Naive B cell (primary cell): ENCODE data around the gene CYP19A1. TPM values are rescaled to one million over a fixed set of nuclear protein-coding genes. Genes with fewer than 3 reads are reported as not detected.

ENCODE experiments used
- ATAC-seq, 2 donors: fragments of 150-1000 bp; cut with Tn5 transposase; 2 replicates each; pipeline ENCODE4 v1.10.0; 2021; ENCODE audit warnings: low read depth in 2 of 2, mild to moderate bottlenecking in 2 of 2, moderate library complexity in 2 of 2
- DNase-seq: peaks from one replicate; pipeline ENCODE4 v3.0.0; 2022
- H3K27ac Mint-ChIP-seq, 6 donors: one replicate each; pipeline ENCODE4 v1.8.0; 2020 to 2022; ENCODE audit warnings: mild to moderate bottlenecking in 6 of 6, mixed read lengths in 6 of 6, moderate library complexity in 5 of 6, inconsistent platforms in 2 of 6
- H3K27me3 Mint-ChIP-seq, 3 donors: one replicate each; pipeline ENCODE4 v1.8.0; 2021 to 2022; ENCODE audit warnings: mixed read lengths in 3 of 3, mild to moderate bottlenecking in 1 of 3
- H3K36me3 Mint-ChIP-seq, 2 donors: one replicate each; pipeline ENCODE4 v1.8.0; 2020 to 2022; ENCODE audit warnings: mixed read lengths in 2 of 2, inconsistent platforms in 1 of 2, mild to moderate bottlenecking in 1 of 2
- H3K4me1 Mint-ChIP-seq, 3 donors: one replicate each; pipeline ENCODE4 v1.8.0; 2020 to 2022; ENCODE audit warnings: mixed read lengths in 3 of 3, inconsistent platforms in 1 of 3, mild to moderate bottlenecking in 1 of 3, moderate library complexity in 1 of 3
- H3K4me3 Mint-ChIP-seq, 8 donors: one replicate each; pipeline ENCODE4 v1.8.0; 2020 to 2022; ENCODE audit warnings: mild to moderate bottlenecking in 8 of 8, mixed read lengths in 8 of 8, moderate library complexity in 8 of 8, inconsistent platforms in 2 of 8
- H3K9me3 Mint-ChIP-seq, 7 donors: one replicate each; pipeline ENCODE4 v1.8.0; 2020 to 2022; ENCODE audit warnings: mixed read lengths in 7 of 7, mild to moderate bottlenecking in 5 of 7, inconsistent platforms in 2 of 7, moderate library complexity in 1 of 7
- polyA plus RNA-seq, 6 donors: library from polyadenylated mRNA; unstranded; fragments of 300-500 nt; fragmentation: Illumina TruSeq; gene quantifications; one replicate each; pipeline ENCODE4 v1.2.3, GENCODE V29; 2021; ENCODE audit warnings: low read depth in 6 of 6

The CYP19A1 gene
- polyA plus RNA-seq, 6 donors from 2014 or later, result not detected

- Mint-ChIP-seq H3K27me3 (peaks cover 34 to 39% (median 35%) of the 10 kb centered on the region in 3 donors), H3K4me3 (no peak overlapping the region), H3K4me1 (no peaks in the 10 kb centered on the region), H3K27ac (no peak overlapping the region), H3K9me3 (peaks cover 0 to 5% (median 0%) of the 10 kb centered on the region in 7 donors), H3K36me3 (peaks cover 0 to 8% of the 10 kb centered on the region in 2 donors)
- no peak for ATAC-seq
- no peak for DNase-seq
Observed at GRCh38 chr15:51250217-51251011, 88.0 kb downstream of the CYP19A1 start.

- Mint-ChIP-seq H3K36me3 (peaks cover 0 to 8% of the 10 kb centered on the region in 2 donors), H3K27me3 (peaks cover 23 to 35% (median 28%) of the 10 kb centered on the region in 3 donors), H3K4me3 (no peak overlapping the region), H3K27ac (no peak overlapping the region), H3K4me1 (no peaks in the 10 kb centered on the region), H3K9me3 (peaks cover 0 to 5% (median 0%) of the 10 kb centered on the region in 7 donors)
- DNase-seq (no peak), ATAC-seq (no peak)
Observed at GRCh38 chr15:51245628-51246027, 92.8 kb downstream of the CYP19A1 start.

- Mint-ChIP-seq H3K36me3 (peaks cover 0 to 6% of the 10 kb centered on the region in 2 donors), H3K4me3 (no peak overlapping the region), H3K27ac (no peak overlapping the region), H3K27me3 (peaks cover 18 to 42% (median 33%) of the 10 kb centered on the region in 3 donors), H3K9me3 (peaks cover 0 to 5% (median 0%) of the 10 kb centered on the region in 7 donors), H3K4me1 (peaks cover 0 to 7% (median 0%) of the 10 kb centered on the region in 3 donors)
- no peak for ATAC-seq
- DNase-seq, result no peak
Observed at GRCh38 chr15:51244423-51244869, 94.0 kb downstream of the CYP19A1 start.

GRCh38 chr15:51243774-51244173 lies 94.6 kb downstream of the CYP19A1 start:
- Mint-ChIP-seq H3K36me3 (no peaks in the 10 kb centered on the region), H3K4me1 (peaks cover 0 to 7% (median 0%) of the 10 kb centered on the region in 3 donors), H3K9me3 (no peaks in the 10 kb centered on the region), H3K27ac (no peak overlapping the region), H3K27me3 (peaks cover 18 to 40% (median 30%) of the 10 kb centered on the region in 3 donors), H3K4me3 (no peak overlapping the region)
- ATAC-seq, result no peak
- DNase-seq, result no peak

GRCh38 chr15:51240066-51240465 lies 98.3 kb downstream of the CYP19A1 start:
- Mint-ChIP-seq H3K27me3 (peaks cover 14 to 24% (median 23%) of the 10 kb centered on the region in 3 donors), H3K4me1 (peaks cover 0 to 7% (median 0%) of the 10 kb centered on the region in 3 donors), H3K9me3 (no peaks in the 10 kb centered on the region), H3K27ac (no peak overlapping the region), H3K36me3 (no peaks in the 10 kb centered on the region), H3K4me3 (no peak overlapping the region)
- ATAC-seq (no peak), DNase-seq (no peak)

- no peak for DNase-seq
- H3K4me1 Mint-ChIP-seq, result peaks cover 4 to 18% (median 11%) of the 10 kb centered on the region in 3 donors
- no peak overlapping the region for H3K4me3 Mint-ChIP-seq
- peaks cover 20 to 32% (median 23%) of the 10 kb centered on the region in 3 donors for H3K27me3 Mint-ChIP-seq
- H3K27ac Mint-ChIP-seq, result no peak overlapping the region
- no peaks in the 10 kb centered on the region for H3K36me3 Mint-ChIP-seq
- H3K9me3 Mint-ChIP-seq, result no peaks in the 10 kb centered on the region
- ATAC-seq, result no peak
Observed at GRCh38 chr15:51237816-51238215, 100.6 kb downstream of the CYP19A1 start.

- ATAC-seq (peak; percentile 25 to 40), DNase-seq (no peak)
- peaks cover 4 to 11% (median 11%) of the 10 kb centered on the region in 3 donors for H3K4me1 Mint-ChIP-seq
- H3K4me3 Mint-ChIP-seq, result peak overlapping the region in 2 of 8 donors; percentile 20 to 69
- H3K27me3 Mint-ChIP-seq, result peaks cover 11 to 16% (median 13%) of the 10 kb centered on the region in 3 donors
- H3K9me3 Mint-ChIP-seq, result no peaks in the 10 kb centered on the region
- H3K27ac Mint-ChIP-seq, result peak overlapping the region in 2 of 6 donors; percentile 22 to 45
- no peaks in the 10 kb centered on the region for H3K36me3 Mint-ChIP-seq
Observed at GRCh38 chr15:51234176-51234927, 104.0 kb downstream of the CYP19A1 start.

- ATAC-seq, result no peak
- no peak for DNase-seq
Observed at GRCh38 chr15:51232581-51232980, 105.8 kb downstream of the CYP19A1 start.

GRCh38 chr15:51229907-51230330 lies 108.5 kb downstream of the CYP19A1 start:
- H3K9me3 Mint-ChIP-seq, result no peaks in the 10 kb centered on the region
- H3K27me3 Mint-ChIP-seq, result peaks cover 11 to 16% (median 11%) of the 10 kb centered on the region in 3 donors
- no peak for DNase-seq
- H3K36me3 Mint-ChIP-seq, result no peaks in the 10 kb centered on the region
- no peak overlapping the region for H3K4me3 Mint-ChIP-seq
- no peak overlapping the region for H3K27ac Mint-ChIP-seq
- peaks cover 4 to 11% (median 11%) of the 10 kb centered on the region in 3 donors for H3K4me1 Mint-ChIP-seq
- ATAC-seq, result no peak

More at GRCh38 chr15:51232581-51232980, 105.8 kb downstream of the CYP19A1 start:
- Mint-ChIP-seq H3K4me3 (no peak overlapping the region), H3K9me3 (no peaks in the 10 kb centered on the region), H3K36me3 (no peaks in the 10 kb centered on the region), H3K27me3 (peaks cover 8 to 17% (median 10%) of the 10 kb centered on the region in 3 donors), H3K27ac (no peak overlapping the region), H3K4me1 (peaks cover 4 to 11% (median 11%) of the 10 kb centered on the region in 3 donors)

- Mint-ChIP-seq H3K27me3 (peaks cover 12 to 16% (median 13%) of the 10 kb centered on the region in 3 donors), H3K27ac (no peak overlapping the region), H3K36me3 (no peaks in the 10 kb centered on the region), H3K4me3 (no peak overlapping the region), H3K4me1 (no peaks in the 10 kb centered on the region), H3K9me3 (no peaks in the 10 kb centered on the region)
- ATAC-seq (no peak), DNase-seq (no peak)
Observed at GRCh38 chr15:51227940-51228732, 110.3 kb downstream of the CYP19A1 start.

- Mint-ChIP-seq H3K9me3 (no peaks in the 10 kb centered on the region), H3K27me3 (peaks cover 12 to 19% (median 13%) of the 10 kb centered on the region in 3 donors), H3K4me1 (no peaks in the 10 kb centered on the region), H3K4me3 (no peak overlapping the region), H3K36me3 (no peaks in the 10 kb centered on the region), H3K27ac (no peak overlapping the region)
- ATAC-seq (no peak), DNase-seq (no peak)
Observed at GRCh38 chr15:51226576-51227210, 111.7 kb downstream of the CYP19A1 start.

- Mint-ChIP-seq H3K36me3 (no peaks in the 10 kb centered on the region), H3K4me1 (no peaks in the 10 kb centered on the region), H3K27ac (no peak overlapping the region), H3K27me3 (peaks cover 13 to 21% (median 19%) of the 10 kb centered on the region in 3 donors), H3K9me3 (no peaks in the 10 kb centered on the region), H3K4me3 (no peak overlapping the region)
- no peak for DNase-seq
- ATAC-seq, result no peak
Observed at GRCh38 chr15:51224428-51224827, 114.0 kb downstream of the CYP19A1 start.
